Measurements from ENCODE around the gene UBA5.

- TF ChIP-seq CTCF (IDR thresholded peaks at IDR 0.05) (no peak), EZH2 (IDR thresholded peaks at IDR 0.05) (no peak)
Observed at GRCh38 chr3:132637590-132637989, 22.5 kb upstream of the UBA5 start.
